Epithelial cell of proximal tubule (primary cell): ENCODE results near the gene DAPK1. TPM values are rescaled to one million over a fixed set of nuclear protein-coding genes. Genes with fewer than 3 reads are reported as not detected.

ENCODE experiments used
- DNase-seq: peaks from one replicate; pipeline ENCODE4 v3.0.0-alpha.2; 2011; ENCODE audit warnings: low read depth
- H3K4me3 ChIP-seq: 2 replicates; pipeline ENCODE4 v1.5.1; 2011; ENCODE audit warnings: low read depth, mild to moderate bottlenecking, low read length
- CTCF ChIP-seq: conservative IDR thresholded peaks from 2 replicates; pipeline ENCODE4 v1.5.1; 2012; ENCODE audit warnings: low read depth, mild to moderate bottlenecking, low read length
- total RNA-seq: library from RNA; depleted of rRNA; stranded (reverse); fragments of >200 nt; gene quantifications from 2 replicates; pipeline ENCODE4 v1.2.3, GENCODE V29; 2015

Gene DAPK1
- total RNA-seq, 1 donor from 2014 or later: 46.3 TPM

DNA sequence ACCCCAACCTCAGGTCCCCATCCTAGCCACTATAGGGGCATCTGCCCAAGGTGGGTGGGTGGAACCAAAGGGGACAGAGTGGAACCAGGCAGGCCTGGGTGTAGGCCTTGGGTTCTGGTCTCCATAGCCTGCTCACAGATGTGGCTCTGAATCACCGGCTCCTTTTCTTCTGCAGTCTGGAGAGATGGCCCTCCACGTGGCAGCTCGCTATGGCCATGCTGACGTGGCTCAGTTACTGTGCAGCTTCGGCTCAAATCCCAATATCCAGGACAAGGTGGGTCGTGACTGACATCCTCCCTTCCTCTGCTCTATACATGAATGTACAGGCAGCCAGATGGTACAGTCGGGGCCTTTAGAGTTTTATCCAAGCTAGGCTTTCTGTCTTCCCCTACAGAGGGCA, 150.9 kb downstream of the DAPK1 start:
- H3K4me3 ChIP-seq: no peak overlapping the region
- no peak for DNase-seq
- TF ChIP-seq CTCF: no peak

GRCh38 chr9:87650611-87651295, 153.1 kb downstream of the DAPK1 start:
- TF ChIP-seq CTCF: no peak
- DNase-seq: no peak
- no peak overlapping the region for H3K4me3 ChIP-seq

DNA sequence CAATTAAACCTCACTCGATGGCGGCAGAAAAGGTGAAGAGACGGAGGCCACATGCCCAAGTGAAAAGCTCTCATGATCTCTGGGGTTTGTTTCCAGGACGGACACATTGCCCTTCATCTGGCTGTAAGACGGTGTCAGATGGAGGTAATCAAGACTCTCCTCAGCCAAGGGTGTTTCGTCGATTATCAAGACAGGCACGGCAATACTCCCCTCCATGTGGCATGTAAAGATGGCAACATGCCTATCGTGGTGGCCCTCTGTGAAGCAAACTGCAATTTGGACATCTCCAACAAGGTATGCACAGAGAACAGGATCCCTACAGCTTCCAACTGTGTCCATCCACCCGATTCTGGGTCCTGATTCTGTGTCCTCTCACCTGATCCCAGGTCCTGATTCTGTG, 153.8 kb downstream of the DAPK1 start:
- no peak overlapping the region for H3K4me3 ChIP-seq
- TF ChIP-seq CTCF: no peak
- DNase-seq: no peak

GRCh38 chr9:87653941-87654340, 156.3 kb downstream of the DAPK1 start:
- TF ChIP-seq CTCF: no peak
- no peak for DNase-seq
- no peak overlapping the region for H3K4me3 ChIP-seq

DNA sequence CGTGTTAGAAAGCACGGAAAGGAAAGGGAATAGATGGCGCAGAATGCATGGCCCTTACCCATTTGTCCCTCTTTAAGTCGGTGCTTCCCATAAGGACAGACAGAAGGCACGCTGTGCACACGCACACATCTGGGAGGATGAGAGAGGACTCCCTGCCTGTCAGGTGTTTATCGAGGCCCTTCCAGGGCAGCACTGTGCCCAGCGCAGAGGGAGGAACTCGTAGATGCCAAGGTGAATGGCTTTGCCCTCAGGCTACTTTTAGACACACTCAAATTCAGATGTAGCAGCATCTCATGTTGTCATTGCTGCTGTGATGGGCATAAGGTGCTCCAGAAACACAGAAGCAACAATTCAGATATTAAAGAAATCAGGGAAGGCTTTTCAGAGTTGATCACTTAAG, 158.1 kb downstream of the DAPK1 start:
- no peak overlapping the region for H3K4me3 ChIP-seq
- TF ChIP-seq CTCF: no peak

GRCh38 chr9:87656485-87656884, 158.8 kb downstream of the DAPK1 start:
- DNase-seq: no peak
- no peak for TF ChIP-seq CTCF

More for the DNA sequence above, 158.1 kb downstream of the DAPK1 start:
- no peak for DNase-seq

GRCh38 chr9:87657190-87657589, 159.5 kb downstream of the DAPK1 start:
- no peak for DNase-seq
- no peak for TF ChIP-seq CTCF
- no peak overlapping the region for H3K4me3 ChIP-seq

More at GRCh38 chr9:87656485-87656884, 158.8 kb downstream of the DAPK1 start:
- H3K4me3 ChIP-seq: no peak overlapping the region
